GM18861 (cell line): ENCODE data around the gene SPATA32.

Experiments used
- ATAC-seq: cut with Tn5 transposase; IDR thresholded peaks from one replicate; pipeline ENCODE4 v1.9.1; 2021; ENCODE audit not compliant: unreplicated experiment

Gene SPATA32

GRCh38 chr17:45247429-45248131, 14.3 kb downstream of the SPATA32 start:
- peak; percentile 43 for ATAC-seq

GRCh38 chr17:45246861-45247428, 14.9 kb downstream of the SPATA32 start:
- ATAC-seq, result no peak

- no peak for ATAC-seq
These were observed 15.6 kb downstream of the SPATA32 start for GRCh38 chr17:45246338-45246737.

- ATAC-seq, result no peak
These were observed 16.9 kb downstream of the SPATA32 start for GRCh38 chr17:45244725-45245656.

GRCh38 chr17:45243750-45244149, 18.1 kb downstream of the SPATA32 start:
- no peak for ATAC-seq

DNA sequence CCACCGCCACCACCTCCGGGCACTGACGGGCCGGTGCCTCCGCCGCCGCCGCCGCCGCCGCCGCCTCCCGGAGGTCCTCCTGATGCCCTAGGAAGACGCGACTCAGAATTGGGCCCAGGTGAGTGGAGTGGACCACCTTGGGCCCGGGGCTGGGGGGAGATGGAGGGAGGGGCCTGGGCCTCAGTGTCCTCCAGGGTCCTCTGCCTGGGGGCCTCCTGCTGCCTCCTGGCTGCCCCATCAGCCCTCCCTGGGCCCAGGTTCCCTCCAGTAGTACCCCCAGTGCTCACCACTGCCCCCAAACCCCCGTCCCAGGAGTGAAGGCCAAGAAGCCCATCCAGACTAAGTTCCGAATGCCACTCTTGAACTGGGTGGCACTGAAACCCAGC, 19.9 kb downstream of the SPATA32 start:
- ATAC-seq, result no peak

GRCh38 chr17:45241328-45242028, 20.4 kb downstream of the SPATA32 start:
- ATAC-seq, result no peak

- ATAC-seq, result no peak
These were observed 21.0 kb downstream of the SPATA32 start for GRCh38 chr17:45240905-45241327.

GRCh38 chr17:45238155-45238774, 23.6 kb downstream of the SPATA32 start:
- no peak for ATAC-seq

DNA sequence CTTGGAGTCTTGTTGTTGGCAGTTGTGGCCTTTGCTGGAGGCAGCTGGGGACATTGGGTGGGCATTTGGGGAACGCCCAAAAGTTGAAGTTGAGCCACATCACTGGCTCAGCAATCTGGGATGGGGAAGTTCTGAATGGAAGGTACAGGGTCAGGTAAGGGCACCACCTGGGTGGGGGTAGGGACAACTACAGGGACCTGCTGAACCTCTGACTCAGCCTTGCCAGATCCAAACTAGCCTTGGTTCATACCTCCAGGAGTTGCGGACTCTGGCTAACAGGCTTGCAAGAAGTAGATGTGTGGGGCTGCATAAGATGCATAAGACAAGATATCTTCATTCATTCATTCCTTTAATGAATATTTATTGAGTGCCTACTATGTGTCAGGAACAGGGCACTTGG, 24.2 kb downstream of the SPATA32 start:
- ATAC-seq, result no peak

DNA sequence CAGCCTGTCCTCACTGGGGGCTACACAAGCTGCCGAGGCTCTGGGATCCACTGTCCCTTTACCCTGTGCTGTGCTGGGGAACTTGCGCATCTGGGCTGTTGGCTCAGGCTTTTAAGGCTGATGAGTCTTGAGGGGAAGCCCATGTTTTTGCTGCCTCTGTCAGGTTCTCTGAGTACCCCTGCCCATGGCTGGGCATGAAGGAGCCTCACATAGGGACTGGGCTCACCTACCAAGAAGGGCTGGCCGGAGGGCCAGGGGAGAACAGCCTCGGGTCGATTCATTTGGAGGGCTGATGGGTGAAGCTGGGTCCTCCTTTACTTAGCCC, 25.6 kb downstream of the SPATA32 start:
- ATAC-seq, result no peak

GRCh38 chr17:45235416-45236281, 26.2 kb downstream of the SPATA32 start:
- no peak for ATAC-seq

DNA sequence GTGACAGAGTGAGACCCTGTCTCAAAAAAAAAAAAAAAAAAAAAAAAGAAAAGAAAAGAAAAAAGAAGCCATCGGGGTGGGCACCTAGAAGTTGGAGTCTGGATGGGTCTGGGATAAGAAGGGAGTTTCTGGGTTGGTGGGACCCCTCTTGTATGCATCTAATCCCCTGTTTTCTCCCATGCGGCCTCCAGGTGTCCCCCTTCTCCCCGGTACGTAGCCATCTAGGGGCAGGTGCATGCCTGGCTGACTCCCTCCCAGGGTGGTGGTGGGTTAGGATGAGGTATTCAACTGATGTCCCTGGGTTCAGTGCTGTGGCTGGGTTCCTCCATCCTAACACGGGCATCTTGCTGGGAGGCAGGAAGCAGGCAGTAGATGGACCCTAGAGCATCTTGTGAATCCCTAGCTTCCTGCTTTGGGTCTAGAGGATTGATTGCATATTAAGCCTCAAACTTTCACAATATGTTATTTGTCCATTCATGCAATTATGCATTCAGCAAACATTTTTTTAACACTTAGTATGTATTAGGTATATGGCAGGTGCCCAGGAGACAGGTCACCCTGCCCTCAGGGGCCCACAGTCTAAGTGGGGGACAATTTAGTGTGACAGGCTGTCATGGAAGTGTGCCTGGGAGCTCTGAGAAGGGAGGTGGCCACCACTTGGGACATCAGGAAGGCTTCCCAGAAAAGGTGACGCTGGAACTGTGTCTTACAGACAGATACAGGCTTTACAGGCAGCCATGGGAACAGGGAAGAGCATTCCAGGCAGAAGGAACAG, 27.1 kb downstream of the SPATA32 start:
- no peak for ATAC-seq

- ATAC-seq, result no peak
These were observed 28.4 kb downstream of the SPATA32 start for GRCh38 chr17:45233423-45233924.

GRCh38 chr17:45232514-45233422, 29.1 kb downstream of the SPATA32 start:
- no peak for ATAC-seq

- no peak for ATAC-seq
These were observed 30.3 kb downstream of the SPATA32 start for GRCh38 chr17:45231481-45232116.

DNA sequence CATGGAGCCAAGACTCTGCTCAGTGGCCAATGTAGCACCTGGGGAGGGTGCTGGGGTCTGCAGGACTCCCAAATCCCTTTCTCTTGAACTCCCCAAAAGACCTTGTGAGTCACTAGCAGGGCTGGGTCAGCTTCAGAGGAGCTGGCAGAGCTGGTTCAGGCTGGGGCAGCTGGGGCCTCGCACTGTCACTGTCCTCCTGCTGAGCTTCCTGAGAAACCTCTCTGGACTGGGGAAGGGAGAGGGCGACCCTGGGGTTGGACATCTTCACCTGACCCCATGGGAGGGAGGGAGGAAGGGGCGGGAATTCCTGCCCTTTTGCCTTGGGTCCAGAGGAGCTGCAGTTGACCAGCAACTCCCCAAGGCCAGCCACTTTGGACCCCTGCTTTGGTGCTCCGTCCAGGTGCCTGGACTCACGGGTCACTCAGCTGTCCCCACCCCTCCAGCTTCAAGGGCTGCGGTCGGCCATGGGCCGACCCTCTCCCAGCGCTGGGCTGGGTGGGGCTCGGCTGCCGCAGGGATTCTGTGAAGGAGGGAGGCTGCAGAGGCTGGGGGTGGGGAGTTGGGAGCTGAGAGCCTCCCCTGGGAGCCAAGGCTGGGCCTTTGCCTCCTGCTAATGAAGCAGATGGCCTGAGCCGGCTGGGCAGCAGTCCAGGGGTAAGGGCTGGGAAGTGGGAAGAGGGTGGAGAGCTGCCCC, 31.0 kb downstream of the SPATA32 start:
- no peak for ATAC-seq
